K562 treated with DMSO at 1 percent for 48 hours (cell line): Measurements from ENCODE around the gene SPINK8. TPM values are rescaled to one million over a fixed set of nuclear protein-coding genes. Genes with fewer than 3 reads are reported as not detected.

Source experiments
- total RNA-seq: library from RNA; unstranded; fragments of 300-600 nt; gene quantifications from 2 replicates; pipeline ENCODE4 v1.2.3, GENCODE V29; 2022; ENCODE audit warnings: low replicate concordance; ENCODE audit errors: extremely low read depth

The SPINK8 gene
- not detected in 2 replicates for total RNA-seq

DNA sequence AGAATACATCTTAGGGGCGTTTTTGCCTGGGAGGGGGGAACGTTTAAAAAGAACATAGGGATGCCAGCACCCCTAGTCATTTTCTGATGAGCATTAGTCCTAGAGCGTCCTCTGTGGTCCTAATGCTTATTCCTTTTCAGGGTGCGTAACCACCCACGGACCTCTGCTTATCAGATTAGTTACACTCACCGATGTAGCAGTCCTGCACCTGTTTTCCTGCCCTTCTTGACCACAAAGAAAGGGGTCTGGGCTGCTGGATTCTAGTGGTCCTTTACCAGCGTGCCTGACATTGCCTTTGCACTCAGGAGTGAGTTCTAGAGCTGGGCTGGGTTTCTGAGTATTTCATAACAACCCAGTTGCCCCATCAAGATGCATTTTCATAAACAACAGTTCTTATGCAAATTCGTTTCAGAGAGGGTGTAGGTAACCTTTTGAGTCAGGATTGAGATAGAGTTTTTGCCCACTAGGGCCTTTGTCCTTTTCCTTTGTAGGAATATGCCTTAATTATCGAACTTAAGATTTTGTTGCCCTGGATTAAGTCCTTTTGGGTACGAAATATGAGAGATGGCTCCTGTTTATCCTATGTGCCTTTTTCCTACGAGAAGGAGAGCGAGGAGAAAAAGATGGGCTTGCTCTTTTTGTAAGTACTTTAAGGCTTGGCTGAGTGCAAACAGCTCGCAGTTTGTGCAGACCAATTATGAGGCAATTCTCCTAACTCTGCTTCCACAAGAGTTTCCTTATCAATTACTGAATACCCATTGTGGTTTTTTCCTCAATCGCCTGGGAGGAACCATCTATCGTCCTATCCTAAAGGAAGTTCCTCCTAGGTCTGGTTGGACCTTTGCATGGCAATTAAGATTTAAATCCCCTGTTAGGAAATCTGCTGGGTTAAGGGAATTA lies at the start of gene SPINK8:
Gene SPINK8 (minus strand): TSS at position 316 of the 900 bp plus-strand sequence. CDS start 5,320 bp downstream, outside the sequence.

DNA sequence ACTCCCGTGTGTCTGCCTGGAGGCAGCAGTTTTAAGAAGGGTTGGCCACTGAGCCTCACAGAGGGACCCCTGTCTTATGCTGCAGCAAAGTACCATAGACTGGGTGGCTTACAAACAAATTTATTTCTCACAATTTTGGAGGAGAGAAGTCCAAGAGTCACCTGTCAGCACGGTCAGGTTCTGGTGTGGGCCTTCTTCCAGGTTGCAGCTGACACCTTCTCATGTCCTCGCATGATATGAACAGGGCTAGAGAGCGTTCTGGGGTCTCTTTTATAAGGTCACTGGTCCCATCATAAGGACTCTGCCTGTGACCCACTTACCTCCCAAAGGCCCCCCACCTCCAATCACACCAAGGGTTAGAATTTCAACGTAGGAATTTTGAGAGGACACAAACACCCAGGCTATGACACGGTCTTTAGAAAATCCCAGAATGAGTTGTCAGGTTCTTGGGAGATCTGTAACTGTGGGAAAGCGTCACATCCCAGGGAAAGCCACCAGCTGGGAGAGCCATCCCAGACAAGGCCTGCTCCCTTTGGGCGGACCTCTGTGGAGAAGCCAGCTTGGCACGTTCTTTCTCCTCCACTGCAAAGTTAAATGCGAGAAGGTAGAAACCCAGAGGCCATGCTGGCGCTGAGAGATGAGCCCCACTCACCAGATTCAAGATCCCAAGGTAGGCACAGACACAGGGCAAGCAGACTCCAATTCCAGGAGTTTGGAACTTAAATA lies 38.4 kb upstream of the SPINK8 start, which contains the start of gene FBXW12:
Gene FBXW12 (plus strand): TSS at position 569 of the 726 bp plus-strand sequence. CDS start 549 bp downstream, outside the sequence.

DNA sequence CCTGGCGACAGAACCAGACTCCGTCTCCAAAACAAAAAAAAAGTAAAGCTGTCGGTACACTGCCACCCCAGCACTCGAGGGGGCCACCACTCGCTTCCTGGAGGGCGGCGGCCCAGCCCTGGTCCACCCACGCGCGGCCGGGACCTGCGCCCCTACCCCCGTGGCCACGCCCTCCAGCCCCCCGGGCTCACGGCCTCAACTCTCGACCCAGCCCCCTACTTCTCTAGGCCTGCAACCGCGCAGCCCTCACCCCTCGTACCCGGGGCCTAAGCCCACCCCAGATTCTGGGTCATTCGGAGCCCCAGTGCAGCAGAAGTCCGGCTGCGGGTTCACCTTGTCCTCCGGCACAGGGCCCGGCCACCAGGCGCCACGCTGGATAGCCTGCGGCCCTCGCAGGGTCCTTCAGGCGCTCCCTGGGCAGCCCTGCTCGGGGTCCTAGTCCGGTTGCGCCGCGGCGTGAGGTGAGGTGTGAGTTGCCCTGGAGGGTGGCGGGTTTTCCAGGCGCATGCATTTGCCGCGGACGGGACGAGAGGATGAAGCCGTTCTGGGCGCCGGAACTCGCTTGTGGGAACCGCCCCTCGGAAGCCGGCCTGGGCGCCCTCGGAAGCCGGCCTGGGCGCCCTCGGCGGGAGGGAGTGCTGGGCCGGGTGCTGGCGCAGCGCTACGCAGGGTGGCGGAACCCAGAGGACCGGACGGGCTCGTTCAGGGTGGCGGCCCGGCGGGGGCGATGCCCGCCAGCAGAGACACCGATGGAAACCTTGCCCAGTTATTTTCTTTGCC lies 32.3 kb downstream of the SPINK8 start, which contains the start of gene NME6:
Gene NME6 (minus strand): TSS at position 348 of the 780 bp plus-strand sequence.

Other genes starting within 250 kb of the SPINK8 start
- not detected in 2 replicates for gene CDC25A, start 145.2 kb downstream of the SPINK8 start, total RNA-seq
- gene CAMP, start 110.2 kb downstream of the SPINK8 start, total RNA-seq, result not detected in 2 replicates
- not detected in 2 replicates for gene ZNF589, start 92.6 kb downstream of the SPINK8 start, total RNA-seq
- not detected in 2 replicates for gene NME6, start 32.3 kb downstream of the SPINK8 start, total RNA-seq
- gene FBXW12, start 38.6 kb upstream of the SPINK8 start, total RNA-seq, result not detected in 2 replicates
- gene PLXNB1, start 96.4 kb upstream of the SPINK8 start, total RNA-seq, result 67.8 TPM in 1 of 2 replicates, not detected in the other
- gene CCDC51, start 106.5 kb upstream of the SPINK8 start, total RNA-seq, result not detected in 2 replicates
- gene TMA7, start 106.6 kb upstream of the SPINK8 start, total RNA-seq, result not detected in 2 replicates
- gene ATRIP, start 113.1 kb upstream of the SPINK8 start, total RNA-seq, result not detected in 2 replicates
- gene SHISA5, start 170.5 kb upstream of the SPINK8 start, total RNA-seq, result not detected in 2 replicates
- not detected in 2 replicates for gene PFKFB4, start 223.1 kb upstream of the SPINK8 start, total RNA-seq
- gene UCN2, start 230.1 kb upstream of the SPINK8 start, total RNA-seq, result not detected in 2 replicates